Muscle of back (tissue), 11 donors: ENCODE measurements around the gene MAP6D1. TPM values are rescaled to one million over a fixed set of nuclear protein-coding genes. Genes with fewer than 3 reads are reported as not detected.
"Not testable (repeated sequence)": the region's sequence is repeated elsewhere in the genome, so short reads cannot be mapped to it uniquely, and the experiment has no call there.

ENCODE experiments used
- DNase-seq, 3 donors: peaks; one replicate each; pipeline versions ENCODE4 v3.0.0 to v3.0.0-alpha.2; 2013
- polyA plus RNA-seq, 10 donors: library from polyadenylated mRNA; unstranded; fragments of 120-200 nt; gene quantifications; one replicate each; pipeline ENCODE4 v1.2.1, GENCODE V29; 2013; ENCODE audit not compliant: insufficient read length in 10 of 10

Gene MAP6D1
- polyA plus RNA-seq, 10 donors, result 9.4 to 31.4 (median 23.4) TPM

DNA sequence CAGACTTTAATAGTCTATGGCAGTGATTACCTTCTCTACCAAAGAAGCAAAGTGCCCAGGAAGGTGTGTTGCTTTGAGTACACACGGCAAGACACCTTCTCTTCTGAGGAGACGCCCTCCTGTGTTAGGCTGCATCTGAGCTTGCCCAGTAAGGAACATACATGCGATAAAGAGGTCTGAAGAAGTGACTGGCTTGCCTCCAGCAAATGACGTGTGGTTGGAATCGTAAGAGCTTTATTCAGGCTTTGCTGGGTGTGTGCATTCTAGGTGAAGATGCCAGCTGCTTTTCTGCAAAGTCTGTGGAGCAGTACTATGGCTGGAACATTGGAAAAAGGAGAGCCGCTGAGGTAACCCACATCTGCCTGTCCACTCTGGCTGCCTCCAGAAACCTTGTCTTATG lies 22.4 kb downstream of the MAP6D1 start:
- no peak for DNase-seq

- DNase-seq, result no peak
Observed at GRCh38 chr3:183801601-183802000, 23.8 kb downstream of the MAP6D1 start.

DNA sequence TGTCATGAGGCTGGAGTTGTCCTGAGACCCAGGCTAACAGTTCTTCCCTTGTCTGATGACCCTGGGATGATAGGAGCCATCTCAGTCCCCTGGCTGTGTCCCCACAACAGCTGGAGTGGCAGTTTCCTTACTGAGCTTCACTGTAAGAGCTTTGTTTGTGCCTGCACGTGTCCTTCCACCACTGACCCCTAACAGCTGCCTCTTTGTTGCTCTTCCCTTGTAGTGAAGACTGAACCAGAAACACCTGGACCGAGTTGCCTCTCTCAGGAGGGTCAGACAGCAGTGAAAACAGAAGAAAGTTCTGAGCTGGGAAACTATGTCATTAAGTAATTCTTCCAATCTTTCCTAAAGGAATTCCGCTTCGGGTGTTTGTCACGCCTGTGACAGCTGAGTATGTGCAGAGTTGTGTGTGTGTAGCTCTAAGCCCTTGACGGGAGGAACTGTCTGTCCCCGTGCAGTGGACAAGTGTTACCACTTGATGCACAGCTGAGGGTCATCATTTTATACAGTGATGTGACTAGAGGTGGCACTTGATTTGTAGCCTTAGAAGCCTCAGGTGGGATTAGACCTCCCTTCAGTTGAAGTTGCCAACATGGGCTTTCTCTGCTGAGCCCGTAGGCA lies 25.0 kb downstream of the MAP6D1 start:
- DNase-seq, result peak in 2 of 3 donors; percentile 55 to 56

GRCh38 chr3:183799461-183799860 lies 25.9 kb downstream of the MAP6D1 start:
- DNase-seq, result no peak

DNA sequence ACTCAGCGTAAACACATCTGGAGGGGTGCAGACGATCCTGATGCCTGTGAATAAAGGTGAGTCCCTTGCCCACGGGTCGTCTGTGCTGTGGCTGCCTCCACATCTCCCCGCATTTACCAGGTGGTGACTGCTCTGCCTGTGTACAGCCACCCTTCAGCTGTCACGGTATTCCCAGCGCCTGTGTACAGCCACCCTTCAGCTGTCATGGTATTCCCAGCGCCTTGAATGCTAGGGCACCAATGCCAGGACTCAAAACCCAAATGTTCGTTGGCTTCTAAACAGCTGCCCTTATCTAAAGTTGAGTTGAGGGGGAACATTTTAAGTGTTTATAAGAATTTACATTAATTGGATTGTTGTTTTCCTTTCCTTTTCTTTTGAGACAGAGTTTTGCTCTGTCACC lies 27.4 kb downstream of the MAP6D1 start:
- no peak for DNase-seq

DNA sequence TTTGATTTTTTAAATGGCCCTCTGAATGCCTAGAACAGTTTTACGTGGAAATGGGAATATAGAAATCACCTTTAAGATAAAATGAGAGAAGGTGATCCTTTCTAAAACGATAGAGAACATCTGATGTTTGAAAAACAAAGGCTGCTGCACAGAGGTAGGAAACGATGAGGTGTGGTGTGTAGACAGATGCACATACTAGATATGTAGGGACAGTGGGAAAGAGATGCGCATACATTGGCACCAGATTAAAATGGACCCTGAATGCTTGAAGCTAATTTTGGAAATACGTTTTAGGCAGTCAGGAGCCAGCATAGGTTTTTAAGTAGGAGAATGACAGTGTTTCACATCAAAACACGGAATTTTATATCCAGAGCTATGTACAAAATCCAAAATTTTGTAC lies 29.0 kb downstream of the MAP6D1 start:
- no peak for DNase-seq

DNA sequence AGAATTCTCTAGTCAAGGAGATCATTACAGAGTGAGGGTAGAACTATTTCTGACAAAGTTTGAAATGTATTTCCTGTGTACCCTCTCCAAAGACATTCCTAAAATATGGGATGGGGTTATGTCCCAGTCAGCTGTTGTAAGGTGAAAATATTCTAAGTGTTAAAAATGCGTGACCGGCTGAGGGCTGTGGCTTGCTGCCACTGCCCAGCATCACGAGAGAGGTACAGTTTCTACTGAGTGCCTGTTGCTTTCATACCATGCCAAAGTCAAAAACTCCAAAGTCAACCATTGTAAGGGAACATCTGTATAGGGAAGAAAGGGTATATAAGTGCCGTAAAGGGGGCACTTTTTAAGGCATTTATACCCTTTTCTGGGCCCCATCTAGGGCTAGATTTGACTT lies 30.9 kb downstream of the MAP6D1 start:
- DNase-seq, result no peak

- no peak for DNase-seq
Observed at GRCh38 chr3:183792976-183793375, 32.4 kb downstream of the MAP6D1 start.

DNA sequence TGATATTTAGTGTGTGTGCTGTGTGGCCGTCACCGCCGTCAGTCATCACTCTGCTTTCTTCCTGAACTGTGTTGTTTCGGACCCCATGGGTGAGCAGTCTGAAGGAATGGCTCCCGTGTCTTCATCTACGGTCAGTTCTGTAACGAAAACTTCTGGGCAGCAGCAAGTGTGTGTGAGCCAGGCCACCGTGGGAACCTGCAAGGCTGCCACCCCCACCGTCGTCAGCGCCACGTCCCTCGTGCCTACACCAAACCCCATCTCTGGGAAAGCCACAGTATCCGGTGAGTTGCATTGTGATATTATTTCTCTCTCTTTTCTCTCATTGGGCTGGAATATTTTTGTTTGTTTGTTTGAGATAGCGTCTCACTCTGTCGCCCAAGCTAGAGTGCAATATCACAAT lies 34.7 kb downstream of the MAP6D1 start:
- no peak for DNase-seq

DNA sequence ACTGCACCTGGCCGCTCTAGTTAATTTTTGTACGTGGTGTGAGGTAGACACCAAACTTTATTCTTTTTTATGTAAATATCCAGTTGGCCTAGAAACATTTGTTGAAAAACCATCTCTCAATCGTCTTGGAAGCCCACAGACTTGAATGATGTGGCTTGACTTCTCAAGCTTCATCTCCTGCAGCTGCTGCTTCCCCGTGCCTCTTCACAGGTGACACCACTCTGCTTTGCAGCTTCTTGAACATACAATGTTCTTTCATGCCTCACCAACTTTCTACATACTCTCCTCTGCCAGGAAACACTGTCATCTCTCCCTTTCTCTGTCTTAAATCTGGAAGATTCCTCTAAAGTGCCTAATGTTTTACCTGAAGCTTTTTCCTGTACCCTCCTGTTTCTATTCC lies 35.6 kb downstream of the MAP6D1 start:
- no peak for DNase-seq

DNA sequence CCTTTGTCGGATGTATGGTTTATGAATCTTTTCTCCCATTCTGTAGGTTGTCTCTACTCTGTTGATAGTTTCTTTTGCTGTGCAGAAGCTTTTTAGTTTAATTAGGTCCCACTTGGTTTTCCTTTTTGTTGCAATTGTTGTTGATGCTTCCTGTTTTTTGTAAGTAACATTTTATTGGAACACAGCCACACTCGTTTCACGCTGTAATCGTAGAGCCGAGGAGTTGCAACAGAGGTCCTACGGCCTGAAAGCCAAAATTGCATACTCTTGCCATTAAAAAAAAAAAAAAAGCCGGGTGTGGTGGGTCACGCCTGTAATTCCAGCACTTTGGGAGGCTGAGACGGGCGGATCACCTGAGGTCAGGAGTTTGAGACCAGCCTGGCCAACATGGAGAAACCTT lies 40.9 kb downstream of the MAP6D1 start:
- DNase-seq, result not testable (repeated sequence)

DNA sequence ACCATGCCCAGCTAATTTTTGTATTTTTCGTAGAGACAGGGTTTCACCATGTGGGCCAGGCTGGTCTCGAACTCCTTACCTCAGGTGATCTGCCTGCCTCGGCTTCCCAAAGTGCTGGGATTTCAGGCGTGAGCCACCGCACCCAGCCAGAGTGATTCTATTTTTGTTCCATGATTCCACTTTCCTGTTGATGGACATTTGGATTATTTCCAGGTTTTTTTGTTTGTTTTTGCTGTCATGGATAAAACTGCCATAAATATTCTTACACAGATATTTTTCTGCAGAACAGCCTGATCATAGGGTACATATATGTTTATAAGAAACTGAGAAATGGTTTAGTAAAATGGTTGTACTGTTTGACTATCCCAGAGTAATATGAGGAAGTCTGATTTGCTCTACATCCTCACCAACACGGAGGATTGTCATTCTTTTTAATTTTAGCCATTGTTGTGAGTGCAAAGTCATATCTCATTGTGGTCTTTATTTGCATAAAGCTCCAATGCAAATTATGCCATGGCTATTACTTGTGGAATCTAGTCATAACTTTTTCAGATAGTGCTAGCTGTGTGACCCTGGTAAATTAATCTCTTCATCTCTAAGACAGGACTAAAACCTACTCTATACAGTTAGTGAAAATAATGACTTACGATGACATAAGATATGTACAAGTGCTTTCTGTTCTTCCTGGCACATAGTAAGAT lies 42.7 kb downstream of the MAP6D1 start:
- no peak for DNase-seq

GRCh38 chr3:183781246-183781645 lies 44.1 kb downstream of the MAP6D1 start:
- no peak for DNase-seq

- DNase-seq, result no peak
Observed at GRCh38 chr3:183779896-183780465, 45.4 kb downstream of the MAP6D1 start.

DNA sequence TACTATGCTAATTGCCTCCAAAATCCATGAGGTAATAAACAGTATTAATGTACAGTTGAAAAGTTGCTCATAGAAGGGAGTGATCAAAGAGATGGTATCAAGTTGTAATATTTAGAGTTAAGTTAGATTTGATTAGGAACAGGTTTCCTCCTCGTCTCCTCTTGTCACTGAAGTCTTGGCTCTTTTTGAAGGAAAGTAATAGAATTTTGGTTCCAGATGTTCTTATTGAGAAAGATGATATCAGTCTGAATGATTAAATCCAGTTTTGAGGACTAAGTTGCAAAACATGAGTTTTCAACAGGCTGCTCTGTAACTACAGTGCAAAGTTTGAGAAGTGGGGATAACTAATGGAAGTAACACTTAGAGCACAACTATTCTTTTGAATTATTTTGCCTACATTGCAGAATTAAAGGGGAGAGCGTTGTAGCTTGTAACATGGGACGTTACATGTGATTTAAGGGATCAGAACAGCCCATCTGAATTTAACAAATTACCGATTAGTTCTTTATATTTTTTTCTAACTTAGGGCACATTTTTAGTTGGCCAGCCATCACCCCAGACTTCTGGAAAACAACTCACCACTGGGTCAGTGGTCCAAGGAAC lies 48.3 kb downstream of the MAP6D1 start:
- no peak for DNase-seq

- not testable (repeated sequence) for DNase-seq
Observed at GRCh38 chr3:183776451-183776850, 48.9 kb downstream of the MAP6D1 start.

DNA sequence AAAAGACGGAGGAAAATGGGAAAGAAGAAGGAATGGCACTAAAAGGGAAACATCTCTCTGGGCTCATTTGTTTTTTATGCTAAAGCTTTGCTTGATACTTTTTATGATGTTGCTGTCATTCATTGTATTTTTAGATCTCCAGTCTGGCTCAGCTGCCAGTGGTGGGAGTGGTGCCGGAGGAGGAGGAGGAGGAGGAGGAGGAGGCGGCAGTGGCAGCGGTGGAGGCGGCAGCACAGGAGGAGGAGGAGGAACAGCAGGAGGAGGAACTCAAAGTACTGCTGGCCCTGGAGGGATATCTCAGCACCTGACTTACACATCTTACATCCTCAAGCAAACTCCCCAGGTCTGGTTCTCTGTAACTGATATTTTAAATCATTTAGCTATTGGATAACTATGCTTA lies 49.6 kb downstream of the MAP6D1 start:
- DNase-seq, result peak in 1 of 3 donors; percentile 6

DNA sequence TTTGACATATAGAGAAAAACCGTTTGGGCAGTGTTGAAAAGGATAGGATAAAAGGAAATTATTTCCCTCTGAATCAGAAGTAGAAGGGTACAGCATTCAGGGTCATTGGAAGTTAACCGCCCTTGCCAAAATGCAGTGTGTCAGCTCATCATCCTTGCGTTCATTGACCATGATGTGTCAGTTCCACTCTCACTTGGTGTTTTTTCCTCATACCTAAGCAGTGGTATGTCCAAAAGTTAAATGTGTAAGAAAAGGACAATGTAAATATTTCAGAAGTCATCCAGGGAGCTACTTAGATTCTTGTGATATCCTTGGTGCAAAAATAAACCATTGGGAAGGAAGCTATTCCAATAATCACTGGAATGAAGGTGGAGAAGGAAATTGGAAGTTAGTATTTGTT lies 50.7 kb downstream of the MAP6D1 start:
- DNase-seq, result peak in 1 of 3 donors; percentile 16

GRCh38 chr3:183769453-183769852 lies 55.9 kb downstream of the MAP6D1 start:
- no peak for DNase-seq

GRCh38 chr3:183768114-183768513 lies 57.3 kb downstream of the MAP6D1 start:
- DNase-seq, result no peak

DNA sequence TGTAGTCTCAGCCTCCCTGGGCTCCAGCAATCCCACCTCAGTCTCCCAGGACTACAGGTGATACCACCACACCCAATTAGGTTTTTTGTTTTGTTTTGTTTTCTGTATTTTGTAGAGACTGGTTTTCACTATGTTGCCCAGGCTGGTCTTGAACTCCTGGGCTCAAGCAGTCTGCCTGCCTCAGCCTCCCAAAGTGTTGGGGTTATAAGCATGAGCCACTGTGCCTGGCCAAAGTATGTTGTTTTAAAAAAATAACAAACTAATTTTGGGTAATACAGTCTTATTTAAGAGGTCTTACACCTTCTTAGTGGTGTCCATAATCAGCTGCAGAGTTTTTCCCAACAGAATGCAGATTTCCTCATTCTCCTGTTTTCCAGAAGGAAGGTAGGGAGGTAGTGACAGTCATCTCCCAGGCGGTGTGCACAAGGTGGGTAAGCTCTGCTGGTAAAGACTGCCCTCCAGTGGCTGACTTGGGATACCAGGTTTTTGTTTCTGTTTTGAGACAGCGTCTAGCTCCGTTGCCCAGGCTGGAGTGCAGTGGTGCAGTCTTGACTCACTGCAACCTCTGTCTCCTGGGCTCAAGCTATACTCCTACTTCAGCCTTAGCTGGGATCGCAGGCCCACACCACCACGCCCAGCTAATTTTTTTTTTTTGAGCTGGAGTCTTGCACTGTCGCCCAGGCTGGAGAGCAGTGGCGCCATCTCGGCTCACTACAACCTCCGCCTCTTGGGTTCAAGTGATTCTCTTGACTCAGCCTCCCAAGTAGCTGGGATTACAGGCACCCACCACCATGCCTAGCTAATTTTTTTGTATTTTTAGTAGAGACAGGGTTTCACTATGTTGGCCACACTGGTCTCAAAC lies 58.4 kb downstream of the MAP6D1 start:
- DNase-seq, result peak; percentile 47 to 76 (median 55)

DNA sequence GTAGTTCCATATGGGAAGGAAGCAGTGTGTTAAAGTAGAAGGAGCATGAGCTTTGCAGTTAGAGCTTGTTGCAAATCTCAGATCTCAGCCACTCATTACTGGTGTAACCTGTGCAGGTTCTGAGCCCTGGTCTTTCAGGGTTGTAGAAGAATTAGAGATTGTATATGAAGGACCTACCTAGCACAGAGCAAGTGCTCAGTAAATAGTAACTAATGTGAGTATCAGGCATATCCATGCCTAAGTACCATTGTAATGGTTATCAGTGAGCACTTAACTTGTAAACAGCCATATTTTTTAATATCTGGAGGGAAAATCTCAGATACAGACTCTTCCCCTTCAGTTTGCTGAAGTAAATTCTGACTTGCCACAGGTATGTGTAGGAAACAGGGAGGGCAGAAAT lies 59.3 kb downstream of the MAP6D1 start:
- no peak for DNase-seq
